Gastroesophageal sphincter (tissue), 3 donors: Measurements from ENCODE around the gene LGALS8.

Experiments used
- EP300 ChIP-seq: sonication (generic); formaldehyde crosslinking; IDR thresholded peaks from one replicate; pipeline ENCODE4 v1.6.1; 2017; ENCODE audit warnings: antibody characterized with exemption, mild to moderate bottlenecking
- POLR2A ChIP-seq, 2 donors: fragments of 450-650 bp; IDR thresholded peaks; one replicate each; pipeline ENCODE4 v1.6.1; 2017; ENCODE audit warnings: antibody characterized with exemption in 2 of 2, mild to moderate bottlenecking in 2 of 2, moderate library complexity in 1 of 2
- POLR2AphosphoS5 ChIP-seq: sonication (generic); formaldehyde crosslinking; IDR thresholded peaks from one replicate; pipeline ENCODE4 v1.6.1; 2017; ENCODE audit warnings: antibody characterized with exemption
- TF ChIP-seq, protein P1 (sequence below), 4 experiments: fragments of 200-600 bp in 2 of 4; fragments of 450-650 bp in 2 of 4; sonication (generic) in 1 of 4; IDR thresholded peaks; one replicate each; pipeline ENCODE4 v1.5.1; 2017 to 2019; ENCODE audit warnings: antibody characterized with exemption in 4 of 4, mild to moderate bottlenecking in 2 of 4, moderate library complexity in 2 of 4

DNA sequence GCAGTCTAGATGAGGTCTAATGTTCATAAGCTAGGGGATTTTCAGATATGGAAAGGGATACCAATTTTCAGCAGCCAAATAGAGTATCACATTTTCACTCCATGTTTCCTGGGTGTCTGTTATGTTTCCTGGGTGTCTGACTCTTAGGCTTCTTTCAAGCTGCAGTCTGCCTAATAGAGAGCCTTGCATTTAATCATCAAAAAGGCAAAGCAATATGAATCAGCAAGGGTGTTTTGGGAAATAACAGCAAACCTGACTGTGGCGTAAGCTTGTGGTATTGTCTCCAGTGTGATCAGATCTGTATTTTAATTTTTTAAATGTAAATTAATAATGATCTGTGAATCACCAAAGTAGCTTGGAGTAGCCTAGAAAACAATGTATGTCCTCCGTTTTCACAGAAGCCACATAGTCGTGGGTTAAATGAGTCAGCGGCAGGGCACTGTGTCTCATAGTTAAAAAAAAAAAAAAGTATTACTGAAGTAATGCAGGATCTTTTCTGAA is 10.4 kb downstream of the LGALS8 start:
- TF ChIP-seq POLR2A (IDR thresholded peaks at IDR 0.05): no peak
- TF ChIP-seq, protein P1, sequence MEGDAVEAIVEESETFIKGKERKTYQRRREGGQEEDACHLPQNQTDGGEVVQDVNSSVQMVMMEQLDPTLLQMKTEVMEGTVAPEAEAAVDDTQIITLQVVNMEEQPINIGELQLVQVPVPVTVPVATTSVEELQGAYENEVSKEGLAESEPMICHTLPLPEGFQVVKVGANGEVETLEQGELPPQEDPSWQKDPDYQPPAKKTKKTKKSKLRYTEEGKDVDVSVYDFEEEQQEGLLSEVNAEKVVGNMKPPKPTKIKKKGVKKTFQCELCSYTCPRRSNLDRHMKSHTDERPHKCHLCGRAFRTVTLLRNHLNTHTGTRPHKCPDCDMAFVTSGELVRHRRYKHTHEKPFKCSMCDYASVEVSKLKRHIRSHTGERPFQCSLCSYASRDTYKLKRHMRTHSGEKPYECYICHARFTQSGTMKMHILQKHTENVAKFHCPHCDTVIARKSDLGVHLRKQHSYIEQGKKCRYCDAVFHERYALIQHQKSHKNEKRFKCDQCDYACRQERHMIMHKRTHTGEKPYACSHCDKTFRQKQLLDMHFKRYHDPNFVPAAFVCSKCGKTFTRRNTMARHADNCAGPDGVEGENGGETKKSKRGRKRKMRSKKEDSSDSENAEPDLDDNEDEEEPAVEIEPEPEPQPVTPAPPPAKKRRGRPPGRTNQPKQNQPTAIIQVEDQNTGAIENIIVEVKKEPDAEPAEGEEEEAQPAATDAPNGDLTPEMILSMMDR (IDR thresholded peaks at IDR 0.05): no peak
- TF ChIP-seq POLR2AphosphoS5: no peak
- TF ChIP-seq EP300: no peak
